HG03108 (cell line): ENCODE results near the gene FAM120AOS.

ENCODE experiments used
- ATAC-seq: cut with Tn5 transposase; IDR thresholded peaks from one replicate; pipeline ENCODE4 v1.9.1; 2021; ENCODE audit warnings: moderate library complexity; ENCODE audit not compliant: unreplicated experiment

The FAM120AOS gene

DNA sequence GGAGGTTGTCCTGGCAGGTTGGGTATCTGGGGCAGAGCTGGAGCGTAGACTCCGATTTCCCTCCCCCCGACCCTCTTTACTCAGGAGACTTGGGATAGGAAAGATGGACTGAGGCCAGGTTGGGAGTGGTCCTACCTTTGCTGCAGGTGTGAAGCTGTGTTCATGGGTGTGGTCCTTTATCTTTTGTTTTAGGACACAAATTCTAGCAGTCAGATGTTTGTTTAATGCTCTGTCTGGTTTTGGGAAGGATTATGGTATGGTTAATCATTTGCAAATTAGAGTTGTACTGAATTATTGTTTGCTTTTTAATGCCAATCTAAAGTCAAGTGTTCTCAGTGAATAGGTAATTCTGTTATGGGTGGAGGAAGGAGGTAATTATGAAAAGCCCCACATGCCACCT is 14.1 kb upstream of the FAM120AOS start:
- ATAC-seq: no peak

DNA sequence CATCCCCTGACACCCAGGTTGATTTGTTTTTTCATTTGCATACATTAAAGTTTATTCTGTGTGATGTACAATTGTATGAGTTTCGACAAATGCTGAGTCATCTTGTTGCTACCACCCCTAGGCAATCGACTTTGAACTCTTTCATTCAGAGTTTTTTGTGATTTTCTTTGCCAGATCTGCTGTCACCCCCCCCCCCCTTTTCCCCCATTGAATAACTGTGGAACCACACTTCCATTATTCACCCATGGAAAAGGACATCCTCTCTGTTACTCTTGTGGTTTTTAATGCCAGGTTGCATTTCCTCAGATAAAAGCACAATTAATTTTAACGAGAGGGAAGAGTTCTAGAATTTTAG is 13.7 kb upstream of the FAM120AOS start:
- no peak for ATAC-seq

DNA sequence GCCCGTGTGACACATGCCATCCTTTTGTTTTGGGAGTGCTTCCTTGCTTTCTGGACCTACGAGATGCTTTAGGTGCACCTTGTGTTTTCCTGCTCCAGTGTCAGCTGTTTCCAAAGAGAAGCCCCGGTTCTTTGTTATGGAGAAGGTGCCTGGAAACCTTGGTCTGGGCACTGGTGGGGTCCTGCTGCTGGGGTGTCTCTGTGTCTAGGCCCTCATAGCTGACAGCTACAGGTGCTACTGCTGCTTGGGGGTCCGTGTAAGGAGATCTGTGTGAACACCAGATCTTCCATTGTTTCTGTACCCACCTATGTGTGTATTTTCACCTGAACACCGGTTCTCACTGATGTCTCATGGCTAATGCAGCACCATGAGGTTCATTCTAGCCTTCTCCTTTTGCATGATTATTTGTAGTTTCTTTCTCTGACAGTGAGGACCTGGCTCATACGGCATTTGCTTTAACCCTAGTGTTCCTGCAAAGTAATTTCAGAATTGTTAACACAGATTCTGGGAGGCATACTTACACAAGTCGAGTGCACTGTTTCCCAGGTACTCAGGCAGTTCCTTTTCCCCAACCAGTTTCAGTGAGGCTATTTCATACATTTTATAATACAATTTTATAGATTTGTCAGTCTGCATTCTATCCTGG is 13.2 kb upstream of the FAM120AOS start:
- no peak for ATAC-seq

DNA sequence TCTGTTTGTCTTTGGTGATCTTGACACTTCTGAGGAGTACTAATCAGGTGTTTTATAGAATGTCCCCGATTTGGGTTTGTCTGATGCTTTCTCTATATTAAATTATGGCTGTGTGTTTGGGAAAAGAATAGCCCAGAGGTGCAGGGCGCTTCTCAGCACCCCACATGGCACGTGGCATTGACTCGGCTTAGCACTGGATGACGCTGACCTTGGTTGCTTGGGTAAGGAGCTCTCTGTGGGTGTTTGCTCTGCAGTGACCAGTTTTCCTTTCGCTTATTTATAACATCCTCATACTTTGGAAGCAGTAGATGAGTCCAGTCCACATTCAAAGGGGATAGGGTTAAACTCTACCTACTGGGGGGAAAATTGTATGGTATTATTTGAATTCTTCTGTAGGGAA is 12.5 kb upstream of the FAM120AOS start:
- no peak for ATAC-seq

DNA sequence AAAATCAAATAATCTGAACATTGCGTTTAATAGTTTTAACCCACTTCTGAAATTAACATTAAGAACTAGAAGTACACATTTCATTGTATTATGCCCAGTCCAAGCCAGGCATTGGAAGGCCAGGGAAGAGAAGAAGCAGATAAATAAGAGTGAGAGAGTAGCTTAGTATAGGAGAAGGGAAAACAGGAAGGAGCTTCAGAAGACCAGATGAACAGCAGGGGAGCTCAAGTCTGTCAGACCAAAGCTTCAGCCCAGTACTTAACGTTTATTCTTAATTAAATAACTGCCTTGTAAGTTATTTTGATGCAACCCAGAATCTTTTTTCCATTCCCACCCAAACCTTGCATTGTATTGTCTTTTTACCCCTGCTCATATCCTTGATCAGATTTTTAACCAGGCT is 11.5 kb upstream of the FAM120AOS start:
- no peak for ATAC-seq

DNA sequence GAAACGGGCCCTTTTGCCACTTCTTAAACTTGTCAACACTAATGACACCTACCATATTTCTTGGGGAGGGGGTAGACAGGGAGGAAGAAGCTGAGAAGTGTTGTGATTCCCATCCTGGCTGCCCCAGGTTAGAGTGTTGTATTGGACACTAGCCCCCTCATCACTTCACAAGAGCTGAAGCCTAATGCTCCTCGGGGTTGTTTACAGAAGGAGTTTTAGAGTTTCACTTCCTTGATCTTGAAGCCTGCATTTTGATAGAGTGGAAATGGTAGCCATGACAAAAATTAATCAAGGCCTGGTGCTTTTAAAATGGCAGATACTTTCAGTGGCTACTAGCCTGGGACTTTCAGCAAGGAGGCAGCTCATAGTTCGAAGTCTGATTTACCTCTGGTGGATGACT is 11.0 kb upstream of the FAM120AOS start:
- ATAC-seq: no peak

DNA sequence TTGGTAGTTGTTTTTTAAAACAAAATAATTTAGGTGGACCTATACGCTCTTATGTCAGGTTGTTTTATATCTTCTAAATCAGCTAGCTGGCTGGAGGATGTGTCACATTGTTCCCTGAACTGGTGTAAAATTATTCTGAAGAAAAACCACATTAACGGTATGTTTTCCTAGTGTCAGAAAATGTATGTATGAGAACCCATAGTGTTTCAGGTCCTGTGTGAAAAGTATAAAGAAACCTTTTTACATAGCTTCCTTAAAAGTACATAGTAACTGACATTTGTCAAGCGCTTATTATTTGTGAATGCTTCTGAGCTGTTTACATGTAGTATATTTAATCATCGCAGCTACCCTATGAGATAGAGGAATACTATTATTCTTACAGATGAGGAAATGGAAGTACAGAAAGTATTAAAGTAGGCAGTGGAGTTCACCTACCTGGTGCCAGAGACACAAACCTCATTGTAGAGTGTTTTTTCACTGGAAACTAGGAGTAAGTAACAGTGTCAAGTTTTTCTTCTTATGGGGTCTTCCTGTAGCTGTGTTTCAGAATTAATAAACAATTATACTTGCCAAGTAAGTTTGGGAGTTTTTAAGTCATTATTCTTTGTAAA is 10.4 kb upstream of the FAM120AOS start:
- no peak for ATAC-seq

DNA sequence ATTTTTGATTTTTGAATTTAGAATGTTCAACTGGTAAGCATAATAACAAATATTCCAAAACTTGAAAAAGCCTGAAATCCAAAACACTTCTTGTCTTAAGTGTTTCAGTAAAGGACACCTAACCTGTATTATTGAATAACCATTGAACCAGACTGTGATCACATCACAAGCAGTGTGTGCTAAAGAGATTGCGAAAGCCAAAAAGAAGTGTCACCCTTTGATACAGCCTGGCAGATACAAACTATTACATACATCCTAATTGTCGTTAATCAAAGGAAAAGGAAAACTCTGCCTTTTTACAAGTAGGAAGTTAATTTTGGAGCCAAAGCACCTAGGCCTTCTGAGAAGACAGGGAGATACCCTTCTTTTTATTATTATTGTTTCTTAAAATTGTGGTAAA is 8.4 kb upstream of the FAM120AOS start:
- no peak for ATAC-seq

DNA sequence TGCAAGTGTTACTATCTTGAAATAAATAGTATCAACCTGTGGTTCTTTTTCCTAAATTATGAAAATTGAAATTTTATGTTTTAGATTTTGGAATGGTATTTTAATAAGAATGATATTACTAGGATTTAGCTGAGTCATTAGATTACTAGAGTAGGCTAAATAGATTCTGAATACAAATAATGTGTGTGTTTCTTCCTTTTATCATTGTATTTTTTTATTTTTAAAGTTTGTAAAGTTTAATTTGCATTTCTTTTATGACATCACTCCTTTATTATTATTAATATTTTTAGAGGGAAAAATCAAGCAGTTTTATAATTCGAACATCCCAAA is 8.0 kb upstream of the FAM120AOS start:
- no peak for ATAC-seq

DNA sequence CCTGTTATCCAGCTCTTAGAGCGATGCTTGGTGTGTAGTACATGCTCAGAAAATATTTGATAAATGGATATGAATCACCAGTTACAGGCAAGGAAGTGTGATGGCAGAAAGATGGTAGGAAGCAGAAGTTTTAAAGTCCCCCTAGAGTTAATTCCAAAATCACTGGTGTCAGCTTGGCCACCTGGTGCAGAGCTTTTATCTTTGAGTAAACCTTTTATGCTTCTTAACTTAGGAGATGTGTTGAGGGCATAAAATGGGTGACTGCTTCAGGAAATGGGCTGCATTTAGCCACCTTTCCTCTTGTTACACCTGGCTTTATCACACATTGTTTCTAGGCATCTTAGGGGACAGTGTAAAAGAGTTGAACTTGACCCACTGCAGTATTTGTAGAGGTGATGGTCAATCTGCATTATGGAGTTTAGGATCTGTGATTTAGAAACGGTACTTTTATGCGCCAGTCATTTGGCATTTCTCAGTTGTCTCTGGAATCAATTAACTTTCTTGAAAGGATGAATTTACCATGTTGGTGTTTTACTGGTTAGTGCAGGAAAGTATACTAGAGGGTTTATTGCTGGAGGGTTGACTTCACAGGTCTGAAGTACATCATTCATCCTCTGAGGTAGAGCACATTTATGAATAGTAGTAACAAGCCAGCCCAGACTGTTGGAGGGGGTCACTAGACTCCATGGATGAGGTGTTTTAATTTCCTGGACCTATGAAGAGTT is 7.5 kb upstream of the FAM120AOS start:
- no peak for ATAC-seq

DNA sequence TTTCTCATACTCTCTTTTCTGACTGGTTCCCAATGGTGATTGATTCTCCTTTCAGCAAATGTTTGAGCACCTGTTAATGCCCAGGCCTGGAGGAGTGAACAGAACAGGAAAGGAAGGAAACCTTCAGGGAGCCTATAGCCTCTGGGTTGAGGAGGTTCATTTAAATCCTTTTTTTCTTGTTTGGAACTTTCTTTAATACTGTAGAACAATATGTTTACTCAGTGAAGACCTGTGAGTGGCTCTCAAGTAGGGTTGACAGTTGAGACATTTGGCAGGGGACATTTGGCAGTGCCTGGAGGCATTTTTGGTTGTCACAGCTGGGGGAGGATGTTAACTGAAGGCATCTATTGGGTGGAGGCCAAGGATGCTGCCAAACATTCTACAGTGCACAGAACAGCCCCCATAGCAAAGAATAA is 6.1 kb upstream of the FAM120AOS start:
- no peak for ATAC-seq

DNA sequence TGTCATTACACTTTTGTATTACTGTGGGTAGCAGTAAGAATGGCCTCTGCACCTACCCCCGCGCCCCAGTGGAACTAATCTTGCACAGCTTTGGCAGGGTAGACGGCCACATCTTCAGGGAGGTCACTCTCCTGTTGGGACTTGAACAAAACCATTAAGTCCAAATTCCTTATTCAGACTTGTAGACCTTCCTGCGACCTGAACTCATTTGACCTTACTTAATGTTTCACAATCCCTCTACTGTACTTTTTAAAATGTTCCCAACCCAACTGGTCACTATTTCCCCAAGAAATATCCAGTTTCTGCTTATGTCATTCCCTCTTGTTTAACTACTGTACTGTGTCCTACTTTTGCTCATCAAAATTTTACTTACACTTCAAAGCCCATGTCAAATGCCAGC is 5.3 kb upstream of the FAM120AOS start:
- no peak for ATAC-seq

DNA sequence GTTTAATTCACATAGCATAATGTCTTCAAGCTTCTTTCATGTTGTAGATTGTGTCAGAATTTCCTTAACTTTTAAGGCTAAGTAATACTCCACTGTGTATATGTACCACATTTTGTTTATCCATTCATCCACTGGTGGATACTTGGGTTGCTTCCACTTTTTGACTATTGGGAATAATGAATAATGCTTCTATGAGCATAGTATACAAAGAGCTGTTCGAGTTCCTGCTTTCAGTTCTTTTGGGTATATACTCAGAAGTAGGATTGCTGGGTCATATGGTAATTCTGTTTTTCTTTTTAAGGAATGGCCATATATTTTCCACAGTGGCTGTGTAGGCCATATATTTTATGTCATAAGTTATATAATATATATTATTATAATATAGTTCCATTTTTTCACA is 3.6 kb upstream of the FAM120AOS start:
- no peak for ATAC-seq

DNA sequence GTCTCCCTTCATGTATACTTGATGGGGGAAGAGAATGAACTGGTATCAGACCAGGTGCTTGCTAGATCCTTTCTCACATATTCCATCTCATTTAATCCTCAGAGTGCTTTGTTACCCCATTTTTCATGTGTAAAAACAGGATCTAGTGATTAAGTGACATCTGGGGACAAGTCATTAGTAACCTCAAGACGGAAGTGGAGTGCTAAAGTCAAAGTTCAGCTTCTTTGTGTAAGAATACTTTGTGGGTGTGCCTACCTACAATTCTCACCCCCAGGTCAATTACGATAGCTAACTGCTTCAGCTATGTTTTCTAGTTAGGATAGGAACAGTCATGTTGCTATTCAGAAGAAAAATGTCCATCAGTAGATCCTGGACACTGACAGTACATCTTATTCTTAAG is 3.1 kb upstream of the FAM120AOS start:
- ATAC-seq: no peak

DNA sequence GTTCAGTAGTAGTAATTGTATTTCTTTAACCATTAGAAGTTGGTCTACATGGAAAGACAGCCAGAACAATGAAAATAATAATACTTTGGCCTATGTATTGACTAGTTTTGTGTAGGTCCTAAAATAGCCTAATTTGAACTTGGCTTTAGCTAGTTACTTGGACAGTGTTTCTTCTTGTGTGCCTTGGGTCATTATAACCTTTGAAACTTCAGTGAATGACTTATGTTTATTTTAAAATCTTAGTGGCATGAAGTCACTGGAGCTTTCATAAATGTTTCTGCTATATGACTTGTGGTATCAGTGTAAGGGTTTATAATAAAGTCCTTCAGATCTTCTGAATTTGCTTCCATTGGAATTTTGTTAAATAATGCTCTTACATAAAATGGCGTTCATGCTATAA is 2.6 kb upstream of the FAM120AOS start:
- ATAC-seq: no peak

DNA sequence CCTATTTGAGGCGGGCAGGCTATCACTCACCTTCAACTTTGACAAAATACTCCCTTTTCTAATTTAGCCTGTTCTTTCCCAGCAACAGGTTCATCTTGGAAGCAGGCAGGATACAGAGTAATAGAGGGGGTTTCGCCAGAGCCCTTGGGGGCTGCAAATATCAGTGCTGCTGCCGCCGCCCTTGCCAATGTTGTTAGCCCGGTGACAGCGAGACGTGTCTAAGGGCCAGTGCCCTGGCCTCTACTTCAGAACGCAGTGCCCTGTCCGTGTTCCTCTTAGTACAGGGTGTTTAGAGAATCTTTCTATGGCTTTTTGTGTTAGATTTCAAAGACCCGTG is 703 bp downstream of the FAM120AOS start:
- ATAC-seq: no peak

DNA sequence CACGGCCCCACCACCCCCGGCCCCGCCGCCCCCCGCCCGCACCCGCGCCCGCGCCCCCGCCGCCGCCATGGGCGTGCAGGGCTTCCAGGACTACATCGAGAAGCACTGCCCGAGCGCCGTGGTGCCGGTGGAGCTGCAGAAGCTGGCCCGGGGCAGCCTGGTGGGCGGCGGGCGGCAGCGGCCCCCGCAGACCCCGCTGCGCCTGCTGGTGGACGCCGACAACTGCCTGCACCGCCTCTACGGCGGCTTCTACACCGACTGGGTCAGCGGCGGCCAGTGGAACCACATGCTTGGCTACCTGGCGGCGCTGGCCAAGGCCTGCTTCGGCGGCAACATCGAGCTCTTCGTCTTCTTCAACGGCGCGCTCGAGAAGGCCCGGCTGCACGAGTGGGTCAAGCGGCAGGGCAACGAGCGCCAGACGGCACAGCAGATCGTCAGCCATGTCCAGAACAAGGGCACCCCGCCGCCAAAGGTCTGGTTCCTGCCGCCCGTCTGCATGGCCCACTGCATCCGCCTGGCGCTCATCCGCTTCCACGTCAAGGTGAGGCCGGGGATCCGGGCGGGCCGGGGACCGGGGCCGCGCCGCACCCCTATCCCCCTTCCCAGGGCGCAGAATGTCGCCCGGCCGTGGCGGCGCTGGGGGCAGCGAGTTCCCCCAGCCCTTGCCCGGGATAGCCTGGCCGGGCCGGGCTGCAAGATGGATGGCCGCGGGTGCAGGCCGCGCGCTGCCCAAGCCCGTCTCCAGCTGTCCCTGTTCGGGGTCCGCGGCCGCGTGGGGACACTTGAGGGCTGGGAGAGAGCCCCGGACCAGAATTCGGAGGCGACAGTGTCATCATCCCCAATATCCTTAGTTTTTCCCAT is 1.3 kb downstream of the FAM120AOS start:
- ATAC-seq: no peak

DNA sequence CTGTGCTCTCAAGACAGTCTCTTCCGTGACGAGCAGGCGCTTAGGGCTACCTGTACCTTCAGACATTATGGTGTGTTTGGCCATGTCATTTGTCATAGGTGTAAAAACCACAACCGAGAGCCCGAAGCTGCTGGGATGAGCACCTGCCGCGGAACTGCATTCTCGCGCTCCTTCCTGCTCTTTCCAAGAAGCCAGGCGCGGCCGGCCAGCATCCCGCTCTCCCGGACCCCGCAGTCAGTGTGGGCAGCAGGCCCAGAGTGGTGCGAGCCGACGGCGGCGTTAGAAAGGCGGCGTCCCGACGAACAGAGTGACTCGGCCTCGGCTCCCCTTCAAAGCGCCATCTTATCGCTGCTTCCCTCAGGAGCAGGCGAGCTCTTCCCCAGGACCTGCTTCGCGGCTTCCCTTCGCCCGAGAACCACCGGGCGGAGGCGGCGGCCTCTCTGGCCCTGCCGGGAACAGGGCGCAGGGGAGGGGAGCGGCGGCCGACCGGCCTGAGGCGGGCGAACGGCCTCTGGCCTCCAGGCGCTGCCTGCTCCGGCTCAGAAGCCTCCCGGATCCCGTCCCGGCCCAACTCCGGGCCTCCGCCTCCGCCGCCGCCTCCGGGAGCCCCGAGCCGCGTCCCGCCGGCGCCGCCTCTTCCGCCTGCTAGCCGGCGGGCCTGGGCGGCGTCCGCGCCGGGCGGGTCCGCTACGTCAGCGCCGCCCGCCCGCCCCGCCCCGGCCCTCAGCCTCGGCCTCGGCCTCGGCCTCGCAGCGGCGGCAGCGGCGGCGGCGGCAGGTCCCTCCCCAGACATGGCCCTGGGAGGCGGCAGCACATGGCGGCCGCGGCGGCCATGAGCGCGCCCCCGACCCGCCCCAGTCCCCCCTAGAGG is 2.2 kb downstream of the FAM120AOS start, which contains the start of gene FAM120A:
TSS of gene FAM120A (plus strand) at position 741 of the 871 bp plus-strand sequence. CDS start 231 bp downstream, outside the sequence.
- peak; percentile 49 for ATAC-seq

DNA sequence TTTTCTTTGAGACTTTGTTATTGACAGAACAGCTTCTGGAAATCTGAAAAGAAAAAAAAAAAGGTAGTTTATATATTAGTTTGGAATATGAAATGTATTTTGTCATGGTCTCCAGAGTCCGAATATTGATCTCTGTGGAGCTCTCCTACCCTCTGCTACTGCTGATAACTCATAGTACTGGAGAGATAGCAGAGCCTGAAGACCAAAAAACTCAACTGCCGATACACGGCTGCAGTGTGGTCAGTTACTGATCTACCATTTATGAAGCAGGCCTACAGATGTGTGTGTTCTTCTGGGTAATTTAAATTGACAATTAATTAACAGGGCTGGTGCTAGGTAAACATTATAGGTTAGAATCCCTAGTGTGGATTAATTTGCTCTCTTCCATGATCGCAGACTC is 5.7 kb downstream of the FAM120AOS start:
- no peak for ATAC-seq

DNA sequence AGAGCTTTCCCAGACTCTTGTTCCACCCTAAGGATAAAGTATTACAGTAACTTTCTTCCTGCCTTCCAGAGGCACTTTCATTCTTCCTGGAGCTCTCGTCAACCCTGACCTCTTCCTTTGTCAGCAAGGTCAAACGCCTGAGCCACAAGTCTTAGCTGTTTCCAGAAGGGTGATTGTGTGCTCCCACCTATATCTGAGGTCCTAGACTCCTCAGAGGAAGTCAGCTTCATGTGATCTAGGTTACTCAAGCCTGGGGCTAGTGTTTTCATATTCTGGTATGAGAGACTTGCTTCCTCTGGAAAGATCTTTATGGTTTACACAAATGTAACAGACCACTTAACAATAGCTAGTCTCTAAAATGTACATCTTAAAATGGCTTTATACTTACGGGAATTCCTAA is 7.3 kb downstream of the FAM120AOS start:
- ATAC-seq: no peak
